ENCODE results near the gene MED12.
A peak's percentile ranks its signal among the peaks of the same experiment; 100 is the strongest.
"Not testable (repeated sequence)": the region's sequence is repeated elsewhere in the genome, so short reads cannot be mapped to it uniquely, and the experiment has no call there.

Gene MED12

DNA sequence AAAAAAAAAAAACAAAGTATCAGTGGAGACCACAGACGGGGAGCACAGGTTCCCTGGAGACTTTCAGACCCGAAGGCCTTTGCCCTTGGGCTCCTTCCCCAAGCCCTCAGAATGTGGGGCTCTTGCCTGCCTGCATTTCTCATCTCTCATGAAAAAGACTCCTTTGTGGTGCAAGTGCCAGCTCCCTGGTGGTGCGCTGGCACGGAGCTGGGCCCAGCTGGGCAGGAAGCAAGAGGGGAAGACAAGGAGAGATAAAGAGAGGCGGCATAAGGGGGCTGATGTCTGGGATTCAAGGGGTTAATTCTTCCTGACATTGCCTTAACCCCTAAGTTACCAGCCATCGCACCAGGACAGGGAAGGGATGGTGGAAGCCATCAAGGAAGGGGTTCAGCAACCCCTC lies 48.1 kb downstream of the MED12 start:
- DNase-seq: no peak

DNA sequence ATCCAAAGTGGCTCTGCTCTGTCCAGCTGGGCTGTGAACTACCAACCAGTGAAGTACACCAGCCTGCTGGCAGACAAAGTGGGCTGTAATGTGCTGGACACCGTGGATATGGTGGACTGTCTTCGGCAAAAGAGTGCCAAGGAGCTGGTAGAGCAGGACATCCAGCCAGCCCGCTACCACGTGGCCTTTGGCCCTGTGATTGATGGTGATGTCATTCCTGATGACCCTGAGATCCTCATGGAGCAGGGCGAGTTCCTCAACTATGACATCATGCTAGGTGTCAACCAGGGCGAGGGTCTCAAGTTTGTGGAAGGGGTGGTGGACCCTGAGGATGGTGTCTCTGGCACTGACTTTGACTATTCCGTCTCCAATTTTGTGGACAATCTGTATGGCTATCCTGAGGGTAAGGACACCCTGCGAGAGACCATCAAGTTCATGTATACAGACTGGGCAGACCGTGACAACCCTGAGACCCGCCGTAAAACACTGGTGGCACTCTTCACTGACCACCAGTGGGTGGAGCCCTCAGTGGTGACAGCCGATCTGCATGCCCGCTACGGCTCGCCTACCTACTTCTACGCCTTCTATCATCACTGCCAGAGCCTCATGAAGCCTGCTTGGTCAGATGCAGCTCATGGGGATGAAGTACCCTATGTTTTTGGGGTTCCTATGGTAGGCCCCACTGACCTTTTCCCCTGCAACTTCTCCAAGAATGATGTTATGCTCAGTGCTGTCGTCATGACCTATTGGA lies 48.8 kb downstream of the MED12 start:
- no peak for DNase-seq

GRCh38 chrX:71168134-71168533 lies 49.7 kb downstream of the MED12 start:
- no peak for DNase-seq

- no peak for DNase-seq
Measured at GRCh38 chrX:71169586-71169985, 51.2 kb downstream of the MED12 start.

DNA sequence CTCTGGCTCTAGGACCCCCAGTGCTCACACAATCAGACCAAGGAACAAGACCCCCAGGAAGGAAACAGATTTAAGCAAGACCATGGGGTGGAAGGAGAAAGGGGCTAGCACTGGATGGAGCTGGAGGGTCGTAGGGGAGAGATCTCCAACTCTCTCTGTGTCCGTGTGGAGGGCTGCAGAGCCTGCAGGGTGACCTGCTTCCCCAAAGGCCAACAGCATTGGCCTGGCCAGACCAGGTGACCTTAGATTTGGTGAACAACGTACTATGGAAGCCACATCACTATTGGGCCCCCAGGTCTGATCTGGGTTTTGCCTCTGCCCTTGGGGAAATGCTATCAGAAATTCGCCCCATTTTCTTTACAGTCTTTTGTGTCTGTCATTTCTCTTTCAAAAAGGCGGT lies 52.3 kb downstream of the MED12 start:
- no peak for DNase-seq

DNA sequence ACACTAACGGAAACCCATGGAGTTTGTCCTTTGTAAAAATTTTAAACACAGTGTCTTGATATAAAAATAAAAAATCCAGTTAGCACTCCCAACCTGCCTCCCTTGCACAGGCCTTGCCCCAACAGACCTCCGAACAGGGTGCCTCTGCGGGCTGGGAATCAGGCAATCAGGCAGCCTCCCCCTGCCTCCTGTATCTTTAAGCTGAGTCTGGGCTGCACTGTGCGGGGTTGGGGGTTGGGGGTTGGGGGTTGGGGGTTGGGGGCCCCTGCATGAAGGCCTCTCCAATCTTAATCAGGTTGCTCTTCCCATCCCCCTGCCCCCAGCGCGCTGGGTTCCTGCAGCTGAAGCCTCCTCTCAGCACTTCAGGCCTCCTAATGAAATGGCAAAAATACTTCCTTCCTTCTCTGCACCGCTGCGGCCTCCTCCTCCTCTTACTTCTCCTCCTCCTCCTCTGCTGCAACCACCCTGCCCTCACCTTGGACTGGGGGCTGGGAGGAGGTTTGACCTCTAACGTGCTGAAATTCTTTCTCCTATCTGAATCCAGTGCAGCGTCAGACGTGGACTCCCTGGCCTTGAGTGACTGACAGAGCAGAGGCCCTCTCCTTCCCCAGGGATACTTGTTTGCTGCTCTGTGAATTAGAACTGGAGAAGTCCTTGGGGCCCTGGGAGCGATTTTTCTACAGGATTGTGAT lies 52.9 kb downstream of the MED12 start:
- no peak for DNase-seq

DNA sequence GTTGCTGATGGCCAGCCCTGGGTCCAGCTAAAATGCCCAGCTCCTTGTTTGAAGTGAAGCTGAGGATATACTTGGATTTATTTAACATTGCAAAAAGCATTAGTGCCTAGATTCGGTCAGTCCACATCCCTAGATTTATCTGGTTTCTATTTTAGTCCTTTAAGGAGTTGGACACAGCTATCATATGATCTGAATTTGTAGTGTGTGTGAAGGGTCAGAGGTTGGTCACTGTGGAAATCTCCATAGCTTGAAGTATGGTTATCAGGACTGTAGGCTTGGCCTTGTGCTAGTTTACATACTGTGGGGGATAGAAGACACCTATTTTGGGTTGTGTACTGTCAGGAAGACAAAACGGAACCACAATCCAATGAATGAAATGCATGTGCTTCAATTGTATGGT lies 55.0 kb downstream of the MED12 start:
- DNase-seq: no peak

GRCh38 chrX:71174795-71175194 lies 56.4 kb downstream of the MED12 start:
- DNase-seq: no peak

DNA sequence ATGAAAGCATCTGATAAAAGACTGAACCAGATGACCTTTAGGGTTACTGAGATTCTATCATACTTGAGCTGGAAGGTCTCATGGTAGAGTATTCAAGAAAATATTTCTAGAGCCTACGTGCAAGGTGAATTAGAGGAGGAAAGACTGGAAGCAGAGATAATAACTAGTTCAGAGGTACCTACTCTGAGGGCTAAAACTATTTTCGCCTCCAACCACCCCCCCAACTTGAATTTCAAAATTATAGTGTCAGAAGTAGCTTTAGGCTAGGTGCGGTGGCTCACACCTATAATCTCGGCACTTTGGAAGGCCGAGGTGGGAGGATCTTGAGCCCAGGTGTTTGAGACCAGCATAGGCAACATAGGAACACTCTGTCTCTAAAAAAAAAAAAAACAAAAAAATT lies 57.1 kb downstream of the MED12 start:
- no peak for DNase-seq

- DNase-seq: no peak
Measured at GRCh38 chrX:71177327-71177726, 58.9 kb downstream of the MED12 start.

GRCh38 chrX:71178908-71179307 lies 60.5 kb downstream of the MED12 start:
- DNase-seq: peak; percentile 25

- DNase-seq: not testable (repeated sequence)
Measured at GRCh38 chrX:71180579-71181265, 62.3 kb downstream of the MED12 start.

DNA sequence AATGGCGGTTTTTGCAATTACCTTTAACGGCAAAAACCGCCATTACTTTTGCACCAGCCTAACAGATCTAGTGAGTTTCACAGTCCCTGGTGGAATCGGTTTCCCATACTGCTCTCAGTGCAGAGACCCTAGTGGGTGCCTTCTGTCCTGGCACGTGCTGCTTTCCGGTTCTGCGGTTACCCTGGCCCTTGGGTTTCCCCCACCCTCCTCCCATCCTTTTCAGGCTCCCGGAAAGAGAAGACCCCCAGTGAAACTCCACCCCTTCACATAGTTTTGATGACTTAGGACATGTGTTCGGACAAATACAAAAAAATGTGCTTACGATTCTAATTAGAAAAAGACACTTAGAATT lies 63.1 kb downstream of the MED12 start:
- DNase-seq: no peak

GRCh38 chrX:71181910-71182799 lies 63.8 kb downstream of the MED12 start:
- peak; percentile 82 for DNase-seq

GRCh38 chrX:71182871-71183270 lies 64.5 kb downstream of the MED12 start:
- DNase-seq: no peak

DNA sequence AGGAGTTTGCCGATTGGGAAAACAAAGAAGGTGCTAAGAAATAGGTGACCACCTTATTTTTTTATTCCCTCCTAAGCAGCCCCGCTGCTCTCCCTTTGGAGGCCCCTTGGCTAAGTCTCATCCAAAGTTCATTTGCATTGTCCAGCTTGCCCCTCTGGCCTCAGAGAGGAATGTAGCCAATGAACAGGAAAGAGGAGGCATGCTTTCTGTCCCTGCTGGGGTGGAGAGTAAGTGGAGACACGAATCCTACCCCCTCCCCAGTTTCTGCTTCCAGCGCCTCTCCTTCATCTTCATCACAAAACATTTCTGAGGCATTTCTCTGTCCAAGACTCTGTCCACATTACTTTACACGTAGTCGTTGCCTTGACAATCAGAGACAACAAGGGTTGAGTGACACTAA lies 64.9 kb downstream of the MED12 start:
- DNase-seq: no peak

DNA sequence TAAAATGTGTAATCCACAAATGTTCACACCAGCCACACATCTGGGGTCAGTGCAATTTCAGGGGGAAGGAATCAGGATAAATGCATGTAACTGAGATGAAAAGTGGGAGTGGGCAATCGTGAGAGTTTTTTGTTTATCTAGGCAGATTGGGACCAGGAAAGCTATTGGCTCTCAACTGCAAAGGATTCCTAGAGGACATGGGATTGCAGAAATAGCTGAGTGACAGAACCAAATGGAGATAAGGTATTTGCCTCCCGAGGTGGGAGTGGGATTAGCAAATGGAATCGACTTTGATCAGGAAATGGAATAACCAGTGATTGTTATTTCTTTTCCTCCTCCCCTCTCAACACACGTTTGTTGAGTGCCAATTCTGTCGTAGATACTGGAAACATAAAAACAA lies 65.7 kb downstream of the MED12 start:
- DNase-seq: no peak

DNA sequence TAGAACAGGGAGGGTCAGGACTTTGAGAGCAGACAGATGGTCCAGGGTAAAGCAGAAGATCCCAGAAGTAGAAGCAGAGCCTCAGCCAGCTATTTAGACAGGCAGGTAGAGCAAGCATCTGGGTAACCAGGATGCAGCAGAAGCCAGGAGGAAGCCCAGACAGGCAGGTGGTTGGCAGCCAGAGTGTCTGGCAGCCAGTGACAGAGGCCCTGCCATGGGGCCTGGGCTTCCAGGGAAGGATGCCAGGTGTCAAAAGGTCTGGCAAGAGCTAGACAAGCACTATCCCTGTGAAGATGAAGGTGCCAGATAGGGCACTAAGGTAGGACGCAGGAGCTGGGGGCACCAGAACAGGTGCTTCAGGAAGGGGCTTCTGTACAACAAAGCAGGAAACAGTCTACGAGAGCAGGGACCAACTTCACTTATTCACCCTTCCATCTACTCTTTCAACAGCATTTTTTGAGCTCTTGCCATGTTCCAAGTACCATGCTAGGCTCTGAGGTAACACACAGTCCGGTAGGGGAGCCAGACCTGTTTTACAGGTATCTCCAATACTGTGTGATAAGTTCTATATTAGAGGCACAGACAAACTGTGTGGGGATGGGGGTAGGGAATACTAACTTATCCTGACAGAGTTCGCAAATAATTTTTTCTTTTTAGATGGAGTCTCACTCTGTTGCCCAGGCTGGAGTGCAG lies 66.6 kb downstream of the MED12 start:
- DNase-seq: no peak

DNA sequence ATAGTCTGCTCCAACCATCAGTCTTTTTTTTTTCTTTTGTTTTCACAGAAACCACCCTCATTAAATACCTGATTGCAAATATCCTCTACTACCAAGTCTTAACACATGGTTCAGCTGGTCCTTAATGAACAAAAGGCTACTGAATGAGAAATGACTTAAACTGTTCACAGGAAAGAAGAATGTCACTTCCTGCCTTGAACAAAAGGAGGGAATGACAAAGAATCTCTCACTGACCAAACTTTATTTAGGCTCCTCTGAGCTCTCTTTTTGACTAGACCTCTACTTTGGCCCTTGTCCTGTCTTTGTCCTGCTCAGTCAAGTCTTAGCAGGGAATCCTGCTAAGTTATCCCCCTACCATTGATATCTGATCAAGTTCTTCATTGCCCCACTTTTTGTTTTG lies 72.9 kb downstream of the MED12 start:
- no peak for DNase-seq

Measured in kidney glomerular epithelial cell (primary cell).